Adrenal gland (tissue), 5 donors: ENCODE measurements around the gene RELT.

ENCODE experiments used
- POLR2A ChIP-seq, 2 donors: fragments of 450-650 bp; IDR thresholded peaks; one replicate each; pipeline ENCODE4 v1.6.1; 2017; ENCODE audit warnings: antibody characterized with exemption in 2 of 2, mild to moderate bottlenecking in 2 of 2, moderate library complexity in 1 of 2
- TF ChIP-seq, protein P1 (sequence below), 6 experiments: fragments of 450-650 bp in 4 of 6; fragments of 200-600 bp in 2 of 6; sonication (generic) in 1 of 6; IDR thresholded peaks; 1 replicate in 5 of 6; 2 replicates in 1 of 6; pipeline versions ENCODE4 v1.5.1 to v1.8.0; 2016 to 2021; ENCODE audit warnings: antibody characterized with exemption in 6 of 6, mild to moderate bottlenecking in 2 of 6, moderate library complexity in 1 of 6
- donor health status: DM: no; HTN: no; CAD: no.

DNA sequence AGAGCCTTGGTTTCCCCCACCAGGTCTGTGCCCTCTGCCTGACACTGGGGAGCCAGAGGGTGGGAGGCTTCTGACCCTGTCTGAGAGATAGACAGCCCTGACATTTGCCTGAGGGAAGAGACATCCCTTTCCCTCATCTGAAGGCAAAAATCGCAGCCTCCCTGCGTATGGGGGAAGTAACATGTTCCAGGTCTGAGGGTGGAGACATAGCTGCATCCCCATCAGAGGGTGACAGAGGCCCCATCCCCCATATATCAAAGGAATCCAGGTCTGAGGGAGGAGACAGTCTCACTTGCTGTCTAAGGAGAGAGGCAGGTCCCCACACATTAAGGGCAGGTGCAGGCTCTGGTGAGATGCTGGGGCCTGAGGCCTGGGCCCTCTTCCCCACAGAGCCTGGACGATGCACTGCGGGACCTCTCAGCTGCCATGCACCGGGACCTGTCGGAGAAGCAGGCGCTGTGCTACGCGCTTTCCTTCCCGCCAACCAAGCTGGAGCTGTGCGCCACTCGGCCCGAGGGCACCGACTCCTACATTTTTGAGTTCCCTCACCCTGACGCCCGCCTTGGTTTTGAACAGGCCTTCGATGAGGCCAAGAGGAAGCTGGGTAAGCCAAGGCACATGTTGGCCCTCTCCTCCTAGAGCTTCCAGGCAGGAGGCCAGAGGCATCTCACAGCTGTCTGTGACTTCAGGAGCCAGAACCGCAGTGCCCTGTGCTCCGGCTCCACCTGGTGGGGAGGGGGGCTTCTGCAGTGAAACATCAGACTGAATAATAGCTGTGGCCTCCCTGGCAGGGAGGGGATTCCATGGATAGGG lies 16.1 kb upstream of the RELT start:
- TF ChIP-seq, protein P1, sequence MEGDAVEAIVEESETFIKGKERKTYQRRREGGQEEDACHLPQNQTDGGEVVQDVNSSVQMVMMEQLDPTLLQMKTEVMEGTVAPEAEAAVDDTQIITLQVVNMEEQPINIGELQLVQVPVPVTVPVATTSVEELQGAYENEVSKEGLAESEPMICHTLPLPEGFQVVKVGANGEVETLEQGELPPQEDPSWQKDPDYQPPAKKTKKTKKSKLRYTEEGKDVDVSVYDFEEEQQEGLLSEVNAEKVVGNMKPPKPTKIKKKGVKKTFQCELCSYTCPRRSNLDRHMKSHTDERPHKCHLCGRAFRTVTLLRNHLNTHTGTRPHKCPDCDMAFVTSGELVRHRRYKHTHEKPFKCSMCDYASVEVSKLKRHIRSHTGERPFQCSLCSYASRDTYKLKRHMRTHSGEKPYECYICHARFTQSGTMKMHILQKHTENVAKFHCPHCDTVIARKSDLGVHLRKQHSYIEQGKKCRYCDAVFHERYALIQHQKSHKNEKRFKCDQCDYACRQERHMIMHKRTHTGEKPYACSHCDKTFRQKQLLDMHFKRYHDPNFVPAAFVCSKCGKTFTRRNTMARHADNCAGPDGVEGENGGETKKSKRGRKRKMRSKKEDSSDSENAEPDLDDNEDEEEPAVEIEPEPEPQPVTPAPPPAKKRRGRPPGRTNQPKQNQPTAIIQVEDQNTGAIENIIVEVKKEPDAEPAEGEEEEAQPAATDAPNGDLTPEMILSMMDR (IDR thresholded peaks at IDR 0.05), result peak in 4 of 6 experiments; percentile 6 to 24 (median 11)
- TF ChIP-seq POLR2A (IDR thresholded peaks at IDR 0.05), result no peak
